ENCODE data around the gene IGFBP7.

IGFBP7 gene

GRCh38 chr4:57144466-57144865 lies 34.3 kb upstream of the IGFBP7 start:
- TF ChIP-seq, protein P1, sequence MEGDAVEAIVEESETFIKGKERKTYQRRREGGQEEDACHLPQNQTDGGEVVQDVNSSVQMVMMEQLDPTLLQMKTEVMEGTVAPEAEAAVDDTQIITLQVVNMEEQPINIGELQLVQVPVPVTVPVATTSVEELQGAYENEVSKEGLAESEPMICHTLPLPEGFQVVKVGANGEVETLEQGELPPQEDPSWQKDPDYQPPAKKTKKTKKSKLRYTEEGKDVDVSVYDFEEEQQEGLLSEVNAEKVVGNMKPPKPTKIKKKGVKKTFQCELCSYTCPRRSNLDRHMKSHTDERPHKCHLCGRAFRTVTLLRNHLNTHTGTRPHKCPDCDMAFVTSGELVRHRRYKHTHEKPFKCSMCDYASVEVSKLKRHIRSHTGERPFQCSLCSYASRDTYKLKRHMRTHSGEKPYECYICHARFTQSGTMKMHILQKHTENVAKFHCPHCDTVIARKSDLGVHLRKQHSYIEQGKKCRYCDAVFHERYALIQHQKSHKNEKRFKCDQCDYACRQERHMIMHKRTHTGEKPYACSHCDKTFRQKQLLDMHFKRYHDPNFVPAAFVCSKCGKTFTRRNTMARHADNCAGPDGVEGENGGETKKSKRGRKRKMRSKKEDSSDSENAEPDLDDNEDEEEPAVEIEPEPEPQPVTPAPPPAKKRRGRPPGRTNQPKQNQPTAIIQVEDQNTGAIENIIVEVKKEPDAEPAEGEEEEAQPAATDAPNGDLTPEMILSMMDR (IDR thresholded peaks at IDR 0.05): no peak
- Histone ChIP-seq H3K4me3 (ENCODE audit: low read depth in 1 of 2, low read length in 1 of 2) (no peak overlapping the region), H3K27me3 (no peaks in the 10 kb centered on the region), H3K9me3 (no peaks in the 10 kb centered on the region), H3K27ac (no peak overlapping the region), H3K36me3 (no peaks in the 10 kb centered on the region), H3K4me1 (ENCODE audit: control insufficient read depth in 1 of 2, insufficient read depth in 1 of 2, low read depth in 1 of 2, low read length in 1 of 2) (no peaks in the 10 kb centered on the region)

GRCh38 chr4:57139783-57140182 lies 29.6 kb upstream of the IGFBP7 start:
- no peaks in the 10 kb centered on the region for H3K4me1 ChIP-seq (ENCODE audit: control insufficient read depth in 1 of 2, insufficient read depth in 1 of 2, low read depth in 1 of 2, low read length in 1 of 2)
- no peaks in the 10 kb centered on the region for H3K36me3 ChIP-seq
- no peaks in the 10 kb centered on the region for H3K27me3 ChIP-seq
- H3K4me3 ChIP-seq (ENCODE audit: low read depth in 1 of 2, low read length in 1 of 2): no peak overlapping the region
- H3K27ac ChIP-seq: no peak overlapping the region
- H3K9me3 ChIP-seq: no peaks in the 10 kb centered on the region
- TF ChIP-seq, protein P1 (IDR thresholded peaks at IDR 0.05): no peak

DNA sequence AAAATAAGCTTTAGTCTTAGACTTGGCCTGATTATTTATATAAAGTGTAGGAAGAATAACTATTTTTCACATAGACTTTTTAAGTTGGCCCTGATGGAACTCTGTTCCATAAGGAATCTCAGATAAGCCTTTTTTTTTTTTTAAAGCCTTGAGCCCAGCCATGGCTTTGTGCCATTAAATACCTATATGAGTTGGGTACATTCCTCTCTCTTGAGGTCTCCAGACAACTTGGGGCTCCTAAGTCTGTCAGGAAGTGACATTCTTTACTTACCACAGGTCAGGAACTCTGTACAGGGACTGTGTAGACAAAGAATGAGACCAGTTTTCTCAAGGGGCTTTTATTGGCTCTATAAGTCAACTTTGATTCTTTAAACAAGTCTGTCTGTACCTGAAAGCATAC lies 27.1 kb upstream of the IGFBP7 start:
- Histone ChIP-seq H3K27ac (no peak overlapping the region), H3K36me3 (no peaks in the 10 kb centered on the region), H3K27me3 (no peaks in the 10 kb centered on the region), H3K9me3 (no peaks in the 10 kb centered on the region), H3K4me1 (ENCODE audit: control insufficient read depth in 1 of 2, insufficient read depth in 1 of 2, low read depth in 1 of 2, low read length in 1 of 2) (no peaks in the 10 kb centered on the region), H3K4me3 (ENCODE audit: low read depth in 1 of 2, low read length in 1 of 2) (no peak overlapping the region)
- TF ChIP-seq, protein P1 (IDR thresholded peaks at IDR 0.05): no peak

DNA sequence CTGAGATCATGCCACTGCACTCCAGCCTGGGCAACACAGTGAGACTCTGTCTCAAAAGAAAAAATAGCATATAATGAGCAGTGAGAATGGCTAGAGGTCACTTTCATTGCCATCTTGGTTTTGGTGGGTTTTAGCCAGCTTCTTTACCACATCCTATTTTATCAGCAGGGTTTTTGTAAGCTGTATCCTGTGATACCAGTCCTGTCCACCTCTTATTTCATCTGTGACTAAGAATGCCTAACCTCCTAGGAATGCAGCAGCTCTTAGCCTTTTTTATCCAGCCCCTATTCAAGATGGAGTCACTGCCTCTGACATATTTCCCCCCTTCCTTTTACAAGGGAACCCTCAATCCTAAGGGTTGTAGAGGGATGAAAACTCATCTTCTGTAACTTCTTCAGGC lies 26.1 kb upstream of the IGFBP7 start:
- H3K27ac ChIP-seq: no peak overlapping the region
- H3K9me3 ChIP-seq: no peaks in the 10 kb centered on the region
- TF ChIP-seq, protein P1 (IDR thresholded peaks at IDR 0.05): no peak

GRCh38 chr4:57132743-57133137 lies 22.6 kb upstream of the IGFBP7 start:
- TF ChIP-seq, protein P1 (IDR thresholded peaks at IDR 0.05): no peak
- Histone ChIP-seq H3K27ac (no peak overlapping the region), H3K36me3 (no peaks in the 10 kb centered on the region), H3K4me3 (ENCODE audit: low read depth in 1 of 2, low read length in 1 of 2) (no peak overlapping the region), H3K9me3 (no peaks in the 10 kb centered on the region), H3K27me3 (no peaks in the 10 kb centered on the region), H3K4me1 (ENCODE audit: control insufficient read depth in 1 of 2, insufficient read depth in 1 of 2, low read depth in 1 of 2, low read length in 1 of 2) (no peaks in the 10 kb centered on the region)

More for the DNA sequence above, 26.1 kb upstream of the IGFBP7 start:
- Histone ChIP-seq H3K36me3 (no peaks in the 10 kb centered on the region), H3K4me1 (ENCODE audit: control insufficient read depth in 1 of 2, insufficient read depth in 1 of 2, low read depth in 1 of 2, low read length in 1 of 2) (no peaks in the 10 kb centered on the region), H3K27me3 (no peaks in the 10 kb centered on the region), H3K4me3 (ENCODE audit: low read depth in 1 of 2, low read length in 1 of 2) (no peak overlapping the region)
